ENCODE results near the gene CLDN12.

CLDN12 gene

DNA sequence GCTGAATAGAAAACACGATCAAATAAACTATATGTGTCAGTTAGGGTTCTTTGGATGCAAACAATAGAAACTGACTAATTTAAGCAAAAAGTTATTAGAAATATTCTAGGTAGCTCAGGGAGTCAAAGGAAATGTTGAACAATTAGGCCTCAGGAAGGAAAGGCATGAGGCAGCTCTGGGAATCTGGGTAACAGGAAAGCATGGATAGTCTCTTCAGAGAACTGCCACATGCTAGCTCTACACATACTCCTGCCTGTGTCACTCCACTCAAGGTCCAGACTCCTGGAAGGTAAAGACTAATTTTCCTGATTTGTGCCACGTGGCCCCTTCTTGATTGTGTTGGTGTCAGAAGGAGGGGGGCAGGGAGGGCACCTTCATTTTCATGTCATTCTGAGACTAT is 42.4 kb downstream of the CLDN12 start:
- DNase-seq: no peak

DNA sequence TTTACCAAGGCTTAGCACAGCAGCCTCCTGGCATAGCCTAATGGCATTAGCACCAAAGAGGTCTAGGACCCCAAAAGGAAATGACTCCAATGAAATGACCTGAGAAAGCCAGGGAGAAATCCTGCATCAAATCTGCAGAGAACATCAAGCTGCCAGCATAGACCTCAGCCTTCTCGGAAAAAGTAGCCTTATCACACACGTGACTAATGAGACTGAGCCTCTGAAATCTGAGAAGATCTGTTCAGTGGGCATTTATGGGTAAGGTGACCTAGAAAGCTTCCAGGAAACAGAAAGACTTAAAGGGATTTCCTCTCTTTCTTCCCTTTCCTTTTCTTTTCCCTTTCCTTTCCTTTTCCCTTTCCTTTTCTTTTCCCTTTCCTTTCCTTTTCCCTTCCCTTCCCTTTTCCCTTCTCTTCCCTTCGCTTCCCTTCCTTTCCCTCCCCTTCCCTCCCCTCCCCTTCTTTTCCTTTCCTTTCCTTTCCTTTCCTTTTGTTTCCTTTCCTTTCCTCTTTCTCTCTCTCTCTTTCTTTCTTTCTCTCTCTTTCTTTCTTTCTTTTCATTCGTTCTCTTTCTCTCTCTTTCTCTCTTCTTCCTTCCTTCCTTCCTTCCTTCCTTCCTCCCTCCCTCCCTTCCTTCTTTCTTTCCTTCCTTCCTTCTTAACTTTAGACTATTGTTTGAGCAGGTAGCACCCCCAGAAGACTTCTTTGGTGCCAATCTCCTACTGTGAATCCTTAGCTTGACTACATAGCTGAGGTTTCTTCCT is 43.1 kb downstream of the CLDN12 start:
- DNase-seq: no peak

- DNase-seq: peak; percentile 82
These were observed 50.1 kb downstream of the CLDN12 start for GRCh38 chr7:90453259-90453891.

GRCh38 chr7:90453931-90454330 is 50.7 kb downstream of the CLDN12 start:
- no peak for DNase-seq

DNA sequence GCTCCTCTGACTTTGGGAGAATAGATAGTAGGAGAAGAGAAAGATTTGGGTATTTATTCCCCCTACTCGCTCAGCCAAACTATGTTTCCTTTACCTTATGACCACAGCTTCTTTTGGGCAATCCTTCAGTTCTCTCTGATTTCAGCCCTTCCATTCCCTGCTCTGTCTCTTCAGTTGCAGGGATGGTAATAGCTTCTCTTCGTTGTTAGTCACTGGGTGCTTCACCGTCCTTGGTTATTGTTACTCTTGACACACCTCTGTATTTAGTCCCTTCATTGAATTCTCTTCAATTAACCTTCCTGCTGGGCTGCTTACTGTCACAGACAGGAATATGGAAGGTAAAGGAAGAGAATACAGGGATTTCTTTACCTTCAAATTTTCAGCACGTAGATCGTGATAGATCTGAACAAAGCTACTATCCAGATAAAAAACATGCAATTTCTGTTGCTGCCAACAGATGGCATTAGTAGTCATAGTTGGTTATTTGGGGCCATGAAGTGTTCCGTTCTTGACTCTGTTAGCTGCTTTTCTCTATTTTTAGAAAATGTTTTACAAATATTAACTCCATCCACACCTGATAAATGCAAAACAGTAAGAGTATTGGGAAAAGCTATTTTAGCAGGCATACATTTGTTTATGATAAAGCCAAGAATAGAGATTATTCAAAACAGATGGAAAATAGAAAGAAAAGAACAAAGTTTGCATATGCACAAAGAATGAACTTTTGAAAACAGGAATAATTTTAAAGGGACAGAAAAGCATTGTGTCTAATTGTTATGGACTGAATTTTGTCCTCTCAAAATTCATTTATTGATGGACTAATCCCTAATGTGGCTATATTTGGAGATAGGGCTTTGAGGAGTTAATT is 52.1 kb downstream of the CLDN12 start:
- DNase-seq: peak; percentile 42

GRCh38 chr7:90458104-90458503 is 54.8 kb downstream of the CLDN12 start:
- DNase-seq: no peak

- DNase-seq: no peak
These were observed 56.6 kb downstream of the CLDN12 start for GRCh38 chr7:90459888-90460287.

GRCh38 chr7:90461219-90461618 is 58.0 kb downstream of the CLDN12 start:
- DNase-seq: no peak

DNA sequence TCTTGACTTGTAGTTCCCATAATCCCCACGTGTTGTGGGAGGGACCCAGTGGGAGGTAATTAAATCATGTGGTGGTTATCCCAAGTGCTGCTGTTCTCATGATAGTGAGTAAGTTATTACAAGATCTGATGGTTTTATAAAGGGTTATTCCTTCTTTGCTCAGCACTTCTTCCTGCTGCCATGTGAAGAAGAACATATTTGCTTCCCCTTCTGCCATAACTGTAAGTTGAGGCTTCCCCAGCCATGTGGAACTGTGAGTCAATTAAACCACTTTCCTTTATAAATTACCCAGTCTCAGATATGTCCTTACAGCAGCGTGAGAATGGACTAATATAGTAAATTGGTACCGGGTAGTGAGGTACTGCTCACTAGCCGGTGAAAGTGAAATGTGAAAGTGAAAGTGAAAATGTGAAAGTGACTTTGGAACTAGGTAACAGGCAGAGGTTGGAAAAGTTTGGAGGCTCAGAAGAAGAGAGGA is 59.9 kb downstream of the CLDN12 start:
- peak; percentile 68 for DNase-seq

Data from DMS 273 treated with DMSO at 0.1 percent for 48 hours (cell line).